ENCODE results near the gene AQP6.

Gene AQP6

GRCh38 chr12:49955899-49956662 is 16.7 kb upstream of the AQP6 start:
- DNase-seq (ENCODE audit: low read depth), result no peak

- no peak for DNase-seq (ENCODE audit: low read depth)
Observed at GRCh38 chr12:49956663-49957569, 15.8 kb upstream of the AQP6 start.

- DNase-seq (ENCODE audit: low read depth), result no peak
Observed at GRCh38 chr12:49957570-49957967, 15.2 kb upstream of the AQP6 start.

GRCh38 chr12:49959685-49960473 is 12.9 kb upstream of the AQP6 start:
- DNase-seq (ENCODE audit: low read depth), result no peak

- no peak for DNase-seq (ENCODE audit: low read depth)
Observed at GRCh38 chr12:49960474-49961110, 12.2 kb upstream of the AQP6 start.

GRCh38 chr12:49961111-49961922 is 11.4 kb upstream of the AQP6 start, which contains the start of gene AQP5:
TSS of gene AQP5 (plus strand) at chr12:49961872. CDS start at chr12:49962018, 146 bp downstream.
- no peak for DNase-seq (ENCODE audit: low read depth)

- no peak for DNase-seq (ENCODE audit: low read depth)
Observed at GRCh38 chr12:49961993-49962764, 10.6 kb upstream of the AQP6 start.

GRCh38 chr12:49962861-49963765 is 9.6 kb upstream of the AQP6 start:
- DNase-seq (ENCODE audit: low read depth), result no peak

GRCh38 chr12:49963976-49964815 is 8.6 kb upstream of the AQP6 start:
- DNase-seq (ENCODE audit: low read depth), result no peak

GRCh38 chr12:49964849-49965624 is 7.7 kb upstream of the AQP6 start:
- DNase-seq (ENCODE audit: low read depth), result no peak

- no peak for DNase-seq (ENCODE audit: low read depth)
Observed at GRCh38 chr12:49965836-49966235, 6.9 kb upstream of the AQP6 start.

GRCh38 chr12:49966511-49967041 is 6.2 kb upstream of the AQP6 start:
- no peak for DNase-seq (ENCODE audit: low read depth)

GRCh38 chr12:49967042-49967776 is 5.5 kb upstream of the AQP6 start:
- DNase-seq (ENCODE audit: low read depth), result peak; percentile 88

- DNase-seq (ENCODE audit: low read depth), result no peak
Observed at GRCh38 chr12:49967777-49968250, 4.9 kb upstream of the AQP6 start.

- DNase-seq (ENCODE audit: low read depth), result no peak
Observed at GRCh38 chr12:49968471-49968870, 4.3 kb upstream of the AQP6 start.

- DNase-seq (ENCODE audit: low read depth), result no peak
Observed at GRCh38 chr12:49969027-49969426, 3.7 kb upstream of the AQP6 start.

Measured in stimulated activated CD8-positive, alpha-beta memory T cell treated with anti-CD3 and anti-CD28 coated beads, Interleukin-4, amount 100 ng/mL, for 24 hours (primary cell).